HG02885 (cell line): ENCODE results near the gene ELOF1.
"Not testable (repeated sequence)": the region's sequence is repeated elsewhere in the genome, so short reads cannot be mapped to it uniquely, and the experiment has no call there.

Experiments used
- ATAC-seq: cut with Tn5 transposase; IDR thresholded peaks from one replicate; pipeline ENCODE4 v1.9.1; 2021; ENCODE audit warnings: mild to moderate bottlenecking; ENCODE audit not compliant: unreplicated experiment, poor library complexity

The ELOF1 gene

DNA sequence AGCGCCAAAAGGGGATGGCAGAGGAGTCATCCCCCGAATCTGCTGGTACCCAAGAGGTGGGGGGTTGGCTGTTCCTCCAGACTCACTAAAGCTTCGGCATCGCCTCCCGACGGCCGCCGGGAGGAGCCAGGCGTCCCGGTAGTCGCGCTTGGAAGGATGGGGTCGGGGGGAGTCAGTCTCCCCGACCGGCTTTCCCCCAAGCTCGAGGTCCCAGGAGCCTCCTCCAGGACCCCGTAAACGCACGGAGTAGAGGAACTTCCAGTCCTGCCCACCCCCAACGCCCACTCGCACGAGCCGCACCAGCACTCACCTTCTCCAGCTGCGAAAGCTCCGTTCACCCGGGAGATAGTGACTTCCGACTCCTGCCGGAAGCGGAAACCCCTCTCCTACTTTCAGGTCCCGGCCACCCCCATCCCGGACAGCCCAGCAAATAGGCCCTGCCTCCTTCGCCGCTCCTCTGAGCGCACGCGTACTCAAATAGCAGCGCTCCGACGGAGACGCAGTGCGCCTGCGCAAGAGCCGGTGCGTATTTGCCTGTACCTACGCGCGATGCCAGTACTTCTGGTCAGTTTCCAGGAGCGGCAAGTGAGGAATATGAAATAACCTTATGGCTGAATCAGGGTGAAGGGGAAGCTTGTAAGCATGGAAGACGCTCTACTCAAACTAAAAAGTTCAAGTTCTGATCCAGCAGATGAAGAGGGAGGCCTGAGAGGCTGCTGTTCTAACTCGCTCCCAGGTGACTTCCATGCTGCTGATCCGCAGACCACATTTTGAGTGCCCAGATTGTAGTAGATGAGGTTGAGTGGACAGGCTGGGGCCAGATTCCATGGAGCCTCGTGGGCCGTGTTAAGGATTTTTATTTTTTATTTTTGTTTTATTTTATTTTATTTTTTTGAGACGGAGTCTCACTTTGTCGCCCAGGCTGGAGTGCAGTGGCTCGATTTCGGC is at the start of gene ELOF1:
Gene ELOF1 (minus strand): TSS at position 350 of the 948 bp plus-strand sequence. CDS start 4,883 bp downstream, outside the sequence.
- ATAC-seq: peak; percentile 88

DNA sequence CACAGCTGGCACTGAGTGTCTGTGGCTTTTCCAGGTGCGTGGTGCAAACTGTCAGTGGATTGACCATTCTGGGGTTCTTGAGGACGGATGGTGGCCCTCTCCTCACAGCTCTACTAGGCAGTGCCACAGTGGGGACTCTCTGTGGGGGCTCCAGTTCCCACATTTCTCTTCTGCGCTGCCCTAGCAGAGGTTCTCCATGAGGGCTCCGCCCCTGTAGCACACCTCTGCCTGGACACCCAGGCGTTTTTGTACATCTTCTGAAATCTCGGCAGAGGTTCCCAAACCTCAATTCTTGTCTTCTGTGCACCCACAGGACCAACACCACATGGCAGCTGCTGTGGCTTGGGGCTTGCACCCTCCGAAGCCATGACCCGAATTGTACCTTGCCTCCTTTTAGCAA is 47.5 kb upstream of the ELOF1 start:
- no peak for ATAC-seq

DNA sequence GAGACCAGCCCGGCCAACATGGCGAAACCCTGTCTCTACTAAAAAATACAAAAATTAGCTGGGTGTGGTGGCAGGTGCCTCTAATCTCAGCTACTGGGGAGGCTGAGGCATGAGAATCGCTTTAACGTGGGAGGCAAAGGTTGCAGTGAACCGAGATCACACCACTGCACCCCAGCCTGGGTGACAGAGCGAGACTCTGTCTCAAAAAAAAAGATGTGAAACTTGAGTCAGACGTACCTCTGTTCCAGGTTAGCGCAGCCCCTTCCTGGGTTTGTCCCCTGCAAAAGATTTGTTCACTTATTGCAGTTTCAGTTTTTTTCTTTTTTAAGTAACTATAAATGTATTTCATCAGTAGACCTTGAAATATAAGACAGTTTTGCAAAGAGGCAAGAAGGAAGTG is 40.7 kb upstream of the ELOF1 start:
- not testable (repeated sequence) for ATAC-seq

DNA sequence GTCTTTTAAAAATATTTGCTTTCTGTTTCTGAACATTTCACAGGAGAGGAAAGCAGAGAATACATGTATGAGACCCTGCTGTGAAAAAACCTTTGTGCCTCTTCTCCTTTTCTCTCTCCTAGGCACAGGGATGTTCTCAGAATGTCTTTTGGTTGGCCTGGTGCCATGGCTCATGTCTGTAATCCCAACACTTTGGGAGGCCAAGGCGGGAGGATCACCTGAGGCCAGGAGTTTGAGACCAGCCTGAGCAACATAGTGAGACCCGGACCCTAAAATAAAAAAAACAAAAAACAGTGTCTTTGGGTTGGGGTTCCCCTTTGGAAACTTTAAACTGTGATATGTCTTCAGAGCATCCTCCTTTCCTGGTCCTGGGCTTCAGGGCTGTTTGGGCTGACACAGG is 39.7 kb upstream of the ELOF1 start:
- ATAC-seq: no peak

- no peak for ATAC-seq
Observed at GRCh38 chr19:11598103-11598483, 39.1 kb upstream of the ELOF1 start.

GRCh38 chr19:11597202-11598102 is 38.4 kb upstream of the ELOF1 start, which contains the start of gene ZNF627:
Gene ZNF627, plus strand, starts transcription at chr19:11597483. Its CDS starts 145 bp downstream, at chr19:11597628.
- peak; percentile 99 for ATAC-seq

DNA sequence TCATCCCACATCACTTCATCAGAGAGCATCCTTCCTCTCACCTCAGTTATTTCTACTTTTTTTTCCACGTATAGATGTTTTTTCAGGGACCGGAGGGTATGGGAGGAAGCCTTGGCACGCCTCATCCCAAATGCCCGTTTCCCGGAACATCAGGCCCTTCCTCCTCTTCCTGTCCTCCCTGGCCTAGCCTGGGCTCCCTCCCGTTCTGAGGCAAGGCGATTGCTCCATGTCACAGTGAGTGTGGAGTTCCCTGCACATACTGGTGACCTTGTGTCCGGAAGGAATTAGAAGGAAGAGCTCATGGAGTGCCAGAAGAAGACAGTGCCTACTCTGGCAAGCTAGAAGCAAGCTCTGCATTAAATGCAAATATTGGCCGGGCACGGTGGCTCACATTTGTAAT is 37.1 kb upstream of the ELOF1 start:
- no peak for ATAC-seq

- ATAC-seq: no peak
Observed at GRCh38 chr19:11594084-11594483, 35.1 kb upstream of the ELOF1 start.

DNA sequence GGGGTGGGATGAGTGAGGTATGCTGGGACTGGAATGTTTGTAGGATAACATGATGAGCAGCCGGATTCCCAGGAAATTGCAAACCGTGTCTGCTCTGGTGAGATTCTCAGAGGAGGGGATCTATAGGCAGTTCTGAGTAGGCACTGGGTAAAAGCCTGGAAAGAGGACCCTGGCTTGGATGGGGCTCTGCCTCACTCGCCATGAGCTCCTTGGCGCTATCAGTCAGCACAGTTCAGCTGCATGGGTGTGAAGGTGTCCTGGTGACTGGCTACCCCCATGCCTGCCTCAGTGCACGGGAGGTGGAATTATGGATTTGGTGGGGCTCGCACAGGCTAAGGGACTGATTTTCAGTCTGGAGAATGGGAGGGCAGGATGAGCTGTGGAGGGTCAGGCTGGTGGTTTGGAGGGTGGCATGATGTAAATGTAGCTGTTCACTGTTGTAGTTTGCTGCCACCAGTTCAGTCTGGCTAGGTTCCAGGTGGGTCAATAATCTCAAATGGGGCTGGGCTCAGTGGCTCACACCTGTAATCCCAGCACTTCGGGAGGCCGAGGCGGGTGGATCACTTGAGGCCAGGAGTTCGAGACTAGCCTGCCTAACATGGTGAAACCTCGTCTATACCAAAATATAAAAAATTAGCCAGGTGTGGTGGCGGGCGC is 29.1 kb upstream of the ELOF1 start:
- no peak for ATAC-seq

DNA sequence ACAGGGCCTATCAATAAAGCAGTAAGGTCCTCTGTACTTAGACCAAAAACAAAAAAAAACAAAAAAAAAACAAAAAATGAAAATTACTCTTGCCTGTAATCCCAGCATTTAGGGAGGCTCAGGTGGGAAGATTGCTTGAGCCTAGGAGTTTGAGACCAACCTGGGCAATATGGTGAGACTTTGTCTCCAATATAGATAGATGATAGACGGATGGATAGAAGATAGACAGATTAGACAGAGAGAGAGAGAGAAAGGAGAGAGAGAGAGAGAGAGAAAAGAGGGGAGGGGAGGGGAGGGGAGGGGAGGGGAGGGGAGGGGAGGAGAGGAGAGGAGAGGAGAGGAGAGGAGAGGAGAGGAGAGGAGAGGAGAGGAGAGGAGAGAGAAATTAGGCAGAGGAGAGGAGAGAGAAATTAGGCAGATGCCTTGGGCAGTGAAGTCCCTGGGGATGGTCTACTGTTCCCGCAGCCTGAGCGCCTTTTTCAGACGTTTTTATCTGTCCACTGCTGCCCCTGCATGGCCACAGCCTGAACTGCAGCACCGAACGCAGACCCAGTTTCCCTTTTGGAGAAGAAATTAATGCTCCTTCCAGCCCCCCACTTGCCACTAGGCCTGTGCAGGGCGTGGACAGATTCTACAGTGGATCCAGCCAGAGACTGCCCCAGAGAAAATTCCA is 28.4 kb upstream of the ELOF1 start:
- ATAC-seq: peak; percentile 55

DNA sequence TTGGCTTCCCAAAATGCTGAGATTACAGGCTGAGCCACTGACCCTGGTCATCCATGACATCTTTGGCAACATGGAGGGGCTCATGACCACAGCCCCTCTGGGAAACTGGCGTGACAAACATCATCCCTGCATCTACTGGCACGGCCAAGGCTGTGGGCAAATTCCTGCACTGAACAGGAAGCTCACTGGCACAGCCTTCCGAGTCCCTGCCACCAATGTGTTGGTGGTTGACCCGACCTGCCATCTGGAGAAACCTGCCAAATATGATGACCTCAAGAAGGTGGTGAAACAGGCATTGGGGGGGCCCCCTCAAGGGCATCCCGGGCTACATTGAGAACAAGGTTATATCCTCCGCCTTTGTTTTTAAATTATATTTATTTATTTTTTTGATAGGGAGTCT is 27.3 kb upstream of the ELOF1 start:
- ATAC-seq: no peak

GRCh38 chr19:11581740-11582139 is 22.7 kb upstream of the ELOF1 start:
- ATAC-seq: peak; percentile 73

DNA sequence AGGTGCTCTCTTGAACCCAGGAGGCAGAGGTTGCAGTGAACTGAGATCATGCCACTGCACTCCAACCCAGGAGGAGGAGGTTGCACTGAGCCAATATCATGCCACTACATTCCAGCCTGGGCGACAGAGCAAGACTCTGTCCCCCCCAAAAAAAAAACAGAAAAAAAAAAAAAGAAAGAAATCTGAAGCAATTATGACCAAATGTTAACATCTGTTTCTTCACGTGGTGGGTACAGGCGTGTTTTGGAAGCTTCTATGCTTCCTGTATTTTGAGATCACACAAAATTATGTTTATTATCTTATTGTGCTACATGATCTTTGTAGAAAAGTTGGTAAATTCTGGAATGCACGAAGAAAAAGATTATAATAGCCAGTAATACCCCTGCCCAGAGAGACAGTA is 21.1 kb upstream of the ELOF1 start:
- ATAC-seq: no peak

DNA sequence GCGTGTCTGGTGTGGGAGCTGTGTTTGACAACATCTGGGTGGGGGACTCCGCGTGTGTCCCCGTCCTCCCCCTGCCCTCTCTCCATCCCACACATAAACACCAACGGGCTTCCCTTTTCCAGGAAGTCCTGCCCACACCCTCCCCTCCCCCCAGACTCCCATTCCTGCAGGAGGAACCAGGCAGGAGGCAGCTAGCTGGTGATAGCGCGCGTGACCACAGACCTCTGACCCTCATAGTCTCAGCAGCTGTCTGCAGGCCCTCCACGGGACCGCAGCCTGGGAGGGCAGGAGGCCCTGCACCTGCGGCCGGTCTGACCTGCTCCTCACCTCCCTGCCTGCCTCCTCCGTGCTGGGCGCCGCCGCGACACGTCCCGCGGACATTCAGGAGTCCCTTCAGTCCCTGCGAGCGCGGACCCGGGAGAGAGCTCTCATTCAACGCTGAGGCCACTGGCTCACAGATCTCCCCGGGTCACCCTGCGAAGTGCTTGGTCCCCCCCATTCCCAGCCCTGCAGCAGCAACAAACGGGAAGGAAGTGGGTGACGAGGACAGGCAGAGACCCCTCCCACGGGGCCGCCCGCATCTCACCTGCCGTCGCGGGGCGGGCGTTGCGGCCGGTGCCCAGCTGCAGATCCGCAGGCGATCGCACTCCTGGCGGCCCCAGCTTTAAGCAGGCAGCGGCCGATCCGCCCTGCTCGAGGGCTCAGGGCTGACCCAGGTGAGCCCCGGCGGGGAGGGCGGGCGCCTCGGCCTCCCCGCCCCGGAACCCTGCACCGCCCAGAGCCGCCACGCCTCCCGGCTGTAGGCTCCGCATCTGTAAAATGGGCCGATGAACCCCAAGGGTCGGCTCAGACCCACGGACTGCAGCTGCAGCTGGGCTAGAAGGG is 19.5 kb upstream of the ELOF1 start:
- no peak for ATAC-seq

- no peak for ATAC-seq
Observed at GRCh38 chr19:11577451-11578257, 18.6 kb upstream of the ELOF1 start, which contains the start of gene ACP5. Gene ACP5, minus strand, starts transcription at chr19:11577645. Its CDS starts 328 bp downstream, at chr19:11577317.

DNA sequence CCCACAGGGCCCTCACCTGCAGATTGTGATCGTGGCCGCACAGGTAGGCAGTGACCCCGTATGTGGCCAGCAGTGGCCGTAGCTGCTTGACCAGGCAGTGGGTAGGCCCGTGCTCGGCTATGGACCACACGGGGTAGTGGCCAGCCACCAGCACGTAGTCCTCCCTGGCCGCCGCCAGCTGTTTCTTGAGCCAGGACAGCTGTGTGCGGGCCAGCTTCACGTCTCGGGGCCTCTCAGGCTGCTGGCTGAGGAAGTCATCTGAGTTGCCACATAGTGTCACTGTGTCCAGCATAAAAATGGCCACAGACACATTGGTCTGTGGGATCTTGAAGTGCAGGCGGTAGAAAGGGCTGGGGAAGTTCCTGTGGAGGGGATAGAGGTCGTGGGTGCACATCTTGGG is 17.2 kb upstream of the ELOF1 start:
- ATAC-seq: no peak

DNA sequence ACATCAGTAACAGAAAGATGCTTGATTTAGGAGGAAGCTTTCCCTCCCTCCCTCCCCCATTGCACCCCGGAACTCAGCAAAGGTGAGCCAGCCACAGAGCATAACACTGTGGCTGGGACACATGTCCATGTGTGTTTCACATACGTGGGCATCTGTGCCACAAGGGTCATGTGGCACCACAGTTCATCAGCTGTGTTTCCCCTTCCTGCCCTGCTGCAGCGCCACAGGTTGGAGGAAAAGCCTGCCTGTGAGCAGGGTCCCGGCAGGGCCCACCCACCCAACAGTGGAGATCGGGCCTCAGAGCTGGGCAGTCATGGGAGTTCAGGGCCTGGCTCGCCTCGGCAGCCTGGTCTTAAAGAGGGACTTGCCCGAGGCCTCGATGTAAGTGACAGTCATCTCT is 15.7 kb upstream of the ELOF1 start:
- no peak for ATAC-seq

GRCh38 chr19:11573763-11574162 is 14.7 kb upstream of the ELOF1 start:
- not testable (repeated sequence) for ATAC-seq
